Tibial artery (tissue), 4 donors: ENCODE measurements around the gene MYO9A.

Experiments used
- DNase-seq, 2 donors: peaks; one replicate each; pipeline ENCODE4 v3.0.0-alpha.2; 2019
- H3K27ac ChIP-seq, 2 donors: fragments of 200-600 bp; sonication (generic) in 1 of 2; 1 replicate in 1 of 2; 2 replicates in 1 of 2; pipeline ENCODE4 v1.5.1; 2018 to 2019; ENCODE audit warnings: mild to moderate bottlenecking in 1 of 2
- H3K27me3 ChIP-seq, 2 donors: fragments of 200-600 bp; sonication (generic) in 1 of 2; one replicate each; pipeline versions ENCODE4 v1.5.1 to v1.6.0; 2016 to 2019
- H3K36me3 ChIP-seq, 3 donors: fragments of 200-600 bp; sonication (generic) in 2 of 3; one replicate each; pipeline ENCODE4 v1.5.1; 2016 to 2019; ENCODE audit warnings: mild to moderate bottlenecking in 2 of 3
- H3K4me1 ChIP-seq, 4 donors: fragments of 200-600 bp; sonication (generic) in 2 of 4; 1 replicate in 3 of 4; 2 replicates in 1 of 4; pipeline ENCODE4 v1.5.1; 2016 to 2019
- H3K4me3 ChIP-seq, 2 donors: fragments of 200-600 bp; sonication (generic) in 1 of 2; 1 replicate in 1 of 2; 2 replicates in 1 of 2; pipeline ENCODE4 v1.5.1; 2018 to 2019; ENCODE audit warnings: mild to moderate bottlenecking in 2 of 2
- H3K9me3 ChIP-seq, 3 donors: fragments of 200-600 bp; sonication (generic) in 1 of 3; one replicate each; pipeline ENCODE4 v1.5.1; 2016 to 2019
- intact Hi-C: fragments of 100-400 bp; cut with DNase I; formaldehyde crosslinking; loops from one replicate; pipeline ENCODE4 v1.15.0; 2023; ENCODE audit warnings: low total_unique reads
- TF ChIP-seq, protein P1 (sequence below), 2 experiments: fragments of 200-600 bp in 1 of 2; fragments of 450-650 bp in 1 of 2; IDR thresholded peaks; one replicate each; pipeline ENCODE4 v1.5.1; 2017 to 2019; ENCODE audit warnings: antibody characterized with exemption in 2 of 2, mild to moderate bottlenecking in 1 of 2, moderate library complexity in 1 of 2

MYO9A gene

GRCh38 chr15:72042865-72043264 is 75.1 kb downstream of the MYO9A start:
- Histone ChIP-seq H3K9me3 (no peaks in the 10 kb centered on the region), H3K27ac (no peak overlapping the region), H3K4me1 (peaks cover 0 to 19% (median 7%) of the 10 kb centered on the region in 4 donors), H3K36me3 (peaks cover 0 to 27% (median 15%) of the 10 kb centered on the region in 3 donors), H3K27me3 (no peaks in the 10 kb centered on the region), H3K4me3 (no peak overlapping the region)
- intact Hi-C loops: no loop called here
- no peak for DNase-seq
- TF ChIP-seq, protein P1, sequence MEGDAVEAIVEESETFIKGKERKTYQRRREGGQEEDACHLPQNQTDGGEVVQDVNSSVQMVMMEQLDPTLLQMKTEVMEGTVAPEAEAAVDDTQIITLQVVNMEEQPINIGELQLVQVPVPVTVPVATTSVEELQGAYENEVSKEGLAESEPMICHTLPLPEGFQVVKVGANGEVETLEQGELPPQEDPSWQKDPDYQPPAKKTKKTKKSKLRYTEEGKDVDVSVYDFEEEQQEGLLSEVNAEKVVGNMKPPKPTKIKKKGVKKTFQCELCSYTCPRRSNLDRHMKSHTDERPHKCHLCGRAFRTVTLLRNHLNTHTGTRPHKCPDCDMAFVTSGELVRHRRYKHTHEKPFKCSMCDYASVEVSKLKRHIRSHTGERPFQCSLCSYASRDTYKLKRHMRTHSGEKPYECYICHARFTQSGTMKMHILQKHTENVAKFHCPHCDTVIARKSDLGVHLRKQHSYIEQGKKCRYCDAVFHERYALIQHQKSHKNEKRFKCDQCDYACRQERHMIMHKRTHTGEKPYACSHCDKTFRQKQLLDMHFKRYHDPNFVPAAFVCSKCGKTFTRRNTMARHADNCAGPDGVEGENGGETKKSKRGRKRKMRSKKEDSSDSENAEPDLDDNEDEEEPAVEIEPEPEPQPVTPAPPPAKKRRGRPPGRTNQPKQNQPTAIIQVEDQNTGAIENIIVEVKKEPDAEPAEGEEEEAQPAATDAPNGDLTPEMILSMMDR (IDR thresholded peaks at IDR 0.05): no peak

DNA sequence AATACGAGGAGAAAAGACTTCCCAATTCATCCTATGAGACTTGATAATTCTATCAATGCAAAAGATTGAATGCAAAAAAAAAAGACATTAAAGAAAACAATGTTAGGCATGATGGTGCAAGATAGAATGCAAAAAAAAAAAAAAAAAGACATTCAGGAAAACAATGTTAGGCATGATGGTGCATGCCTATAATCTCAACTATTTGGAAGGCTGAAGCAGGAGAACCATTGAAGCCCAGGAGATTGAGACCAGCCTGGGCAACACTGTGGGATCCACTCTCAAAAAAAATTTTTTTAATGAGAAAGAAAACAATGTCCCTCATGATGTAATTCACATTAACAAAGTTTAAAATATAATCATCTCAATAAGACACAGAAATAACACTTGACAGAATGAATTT is 75.9 kb downstream of the MYO9A start:
- Histone ChIP-seq H3K27me3 (no peaks in the 10 kb centered on the region), H3K27ac (no peak overlapping the region), H3K4me3 (no peak overlapping the region), H3K9me3 (no peaks in the 10 kb centered on the region), H3K4me1 (peaks cover 0 to 14% (median 6%) of the 10 kb centered on the region in 4 donors), H3K36me3 (peaks cover 0 to 27% (median 15%) of the 10 kb centered on the region in 3 donors)
- no peak for DNase-seq
- intact Hi-C loops: no loop called here
- TF ChIP-seq, protein P1 (IDR thresholded peaks at IDR 0.05): no peak

DNA sequence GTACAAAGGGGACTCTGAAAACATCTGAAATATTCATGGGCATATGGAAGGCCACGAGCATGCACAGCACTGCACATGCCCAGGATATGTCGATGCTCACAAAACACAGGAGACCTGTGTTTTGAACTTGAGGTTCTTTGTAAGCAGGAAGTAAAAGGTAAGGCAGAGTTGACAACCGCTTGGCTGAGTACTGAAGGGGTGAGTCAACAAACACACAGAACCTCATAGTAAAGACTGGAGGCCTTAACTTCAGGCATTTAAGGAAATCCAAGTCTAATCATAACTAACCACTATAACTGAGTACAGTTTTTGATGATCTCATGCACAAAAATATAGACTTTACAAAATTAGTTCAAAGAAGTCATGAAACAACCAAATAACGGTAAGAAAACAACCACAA is 80.6 kb downstream of the MYO9A start:
- Histone ChIP-seq H3K27me3 (no peaks in the 10 kb centered on the region), H3K27ac (no peak overlapping the region), H3K36me3 (peaks cover 0 to 13% (median 0%) of the 10 kb centered on the region in 3 donors), H3K9me3 (no peaks in the 10 kb centered on the region), H3K4me1 (peaks cover 0 to 34% (median 10%) of the 10 kb centered on the region in 4 donors), H3K4me3 (no peak overlapping the region)
- intact Hi-C loops: no loop called here
- DNase-seq: no peak
- TF ChIP-seq, protein P1 (IDR thresholded peaks at IDR 0.05): no peak

DNA sequence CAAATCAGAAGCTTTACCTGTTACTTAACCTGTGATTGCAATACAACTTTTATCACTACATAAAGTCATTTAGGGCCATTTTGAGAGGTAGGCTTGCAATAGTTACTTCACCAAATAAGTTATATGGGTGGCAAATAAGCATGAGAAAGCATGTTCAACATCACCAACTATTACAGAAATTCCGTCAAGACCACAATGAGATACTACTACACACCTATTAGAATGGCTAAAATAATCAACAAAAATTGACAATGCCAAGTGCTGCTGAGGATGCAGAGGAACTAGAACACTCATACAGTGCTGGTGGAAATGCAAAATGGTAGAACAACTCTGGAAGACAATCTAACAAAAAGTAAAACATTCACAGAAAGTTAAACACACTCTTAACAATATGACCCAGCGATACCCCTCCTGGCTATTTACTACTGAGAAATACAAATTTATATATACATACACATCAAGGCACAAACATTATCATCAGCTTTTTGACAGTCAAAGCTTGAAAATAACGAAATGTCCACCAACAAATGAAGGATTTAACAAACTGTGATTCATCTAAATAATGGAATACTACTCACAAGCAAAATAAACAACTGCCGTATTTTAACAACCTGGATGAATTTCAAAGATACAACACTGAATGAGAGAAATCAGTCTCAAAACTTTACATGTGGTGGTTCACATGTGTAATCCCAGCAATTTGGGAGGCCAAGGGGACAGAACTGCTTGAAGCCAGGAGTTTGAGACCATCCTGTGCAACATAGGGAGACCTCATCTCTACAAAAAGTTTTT is 82.9 kb downstream of the MYO9A start:
- Histone ChIP-seq H3K27me3 (no peaks in the 10 kb centered on the region), H3K4me1 (peaks cover 0 to 34% (median 9%) of the 10 kb centered on the region in 4 donors), H3K27ac (no peak overlapping the region), H3K36me3 (peaks cover 0 to 13% (median 3%) of the 10 kb centered on the region in 3 donors), H3K4me3 (no peak overlapping the region), H3K9me3 (no peaks in the 10 kb centered on the region)
- TF ChIP-seq, protein P1 (IDR thresholded peaks at IDR 0.05): no peak
- no peak for DNase-seq
- intact Hi-C loops: no loop called here

GRCh38 chr15:72034351-72034750 is 83.6 kb downstream of the MYO9A start:
- H3K4me1 ChIP-seq: peaks cover 0 to 34% (median 9%) of the 10 kb centered on the region in 4 donors
- H3K9me3 ChIP-seq: no peaks in the 10 kb centered on the region
- DNase-seq: no peak
- peaks cover 0 to 13% (median 0%) of the 10 kb centered on the region in 3 donors for H3K36me3 ChIP-seq
- no peak overlapping the region for H3K4me3 ChIP-seq
- H3K27me3 ChIP-seq: no peaks in the 10 kb centered on the region
- TF ChIP-seq, protein P1 (IDR thresholded peaks at IDR 0.05): no peak
- intact Hi-C loops: no loop called here
- no peak overlapping the region for H3K27ac ChIP-seq
